Esophagus muscularis mucosa (tissue), 3 donors: ENCODE results near the gene AFF3.

Source experiments
- POLR2A ChIP-seq: fragments of 450-650 bp; IDR thresholded peaks from one replicate; pipeline ENCODE4 v1.6.1; 2017; ENCODE audit warnings: antibody characterized with exemption, moderate library complexity, mild to moderate bottlenecking, low read depth
- TF ChIP-seq, protein P1 (sequence below), 3 experiments: fragments of 200-600 bp in 2 of 3; fragments of 450-650 bp in 1 of 3; sonication (generic) in 2 of 3; IDR thresholded peaks; one replicate each; pipeline ENCODE4 v1.5.1; 2017 to 2019; ENCODE audit warnings: antibody characterized with exemption in 3 of 3, mild to moderate bottlenecking in 2 of 3, moderate library complexity in 1 of 3

DNA sequence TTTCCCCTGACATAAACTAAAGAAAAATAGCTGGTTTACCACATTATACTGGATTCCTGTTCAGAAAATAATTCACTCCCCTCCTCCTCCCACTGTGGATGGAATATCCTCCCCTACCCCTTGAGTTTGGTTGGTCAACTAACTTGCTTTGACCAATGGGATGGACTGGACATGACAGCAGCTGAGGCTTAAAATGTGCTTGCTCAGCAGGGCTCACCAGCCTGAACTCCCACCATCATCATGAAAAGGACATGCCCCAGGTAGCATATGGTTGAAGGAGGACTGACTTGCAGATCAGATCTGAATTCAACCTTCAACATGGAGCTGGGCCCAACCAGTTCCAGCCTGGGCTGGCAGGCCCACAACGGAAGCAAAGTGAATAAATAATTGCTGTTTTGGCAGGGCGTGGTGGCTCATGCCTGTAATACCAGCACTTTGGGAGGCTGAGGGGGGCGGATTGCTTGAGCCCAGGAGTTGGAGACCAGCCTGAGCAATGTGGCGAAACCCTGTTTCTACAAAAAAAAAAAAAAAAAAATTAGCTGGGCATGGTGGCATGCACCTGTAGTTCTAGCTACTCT, 284.4 kb downstream of the AFF3 start:
- TF ChIP-seq, protein P1, sequence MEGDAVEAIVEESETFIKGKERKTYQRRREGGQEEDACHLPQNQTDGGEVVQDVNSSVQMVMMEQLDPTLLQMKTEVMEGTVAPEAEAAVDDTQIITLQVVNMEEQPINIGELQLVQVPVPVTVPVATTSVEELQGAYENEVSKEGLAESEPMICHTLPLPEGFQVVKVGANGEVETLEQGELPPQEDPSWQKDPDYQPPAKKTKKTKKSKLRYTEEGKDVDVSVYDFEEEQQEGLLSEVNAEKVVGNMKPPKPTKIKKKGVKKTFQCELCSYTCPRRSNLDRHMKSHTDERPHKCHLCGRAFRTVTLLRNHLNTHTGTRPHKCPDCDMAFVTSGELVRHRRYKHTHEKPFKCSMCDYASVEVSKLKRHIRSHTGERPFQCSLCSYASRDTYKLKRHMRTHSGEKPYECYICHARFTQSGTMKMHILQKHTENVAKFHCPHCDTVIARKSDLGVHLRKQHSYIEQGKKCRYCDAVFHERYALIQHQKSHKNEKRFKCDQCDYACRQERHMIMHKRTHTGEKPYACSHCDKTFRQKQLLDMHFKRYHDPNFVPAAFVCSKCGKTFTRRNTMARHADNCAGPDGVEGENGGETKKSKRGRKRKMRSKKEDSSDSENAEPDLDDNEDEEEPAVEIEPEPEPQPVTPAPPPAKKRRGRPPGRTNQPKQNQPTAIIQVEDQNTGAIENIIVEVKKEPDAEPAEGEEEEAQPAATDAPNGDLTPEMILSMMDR (IDR thresholded peaks at IDR 0.05): no peak
- no peak for TF ChIP-seq POLR2A
